ENCODE measurements around the gene FUT3.

DNA sequence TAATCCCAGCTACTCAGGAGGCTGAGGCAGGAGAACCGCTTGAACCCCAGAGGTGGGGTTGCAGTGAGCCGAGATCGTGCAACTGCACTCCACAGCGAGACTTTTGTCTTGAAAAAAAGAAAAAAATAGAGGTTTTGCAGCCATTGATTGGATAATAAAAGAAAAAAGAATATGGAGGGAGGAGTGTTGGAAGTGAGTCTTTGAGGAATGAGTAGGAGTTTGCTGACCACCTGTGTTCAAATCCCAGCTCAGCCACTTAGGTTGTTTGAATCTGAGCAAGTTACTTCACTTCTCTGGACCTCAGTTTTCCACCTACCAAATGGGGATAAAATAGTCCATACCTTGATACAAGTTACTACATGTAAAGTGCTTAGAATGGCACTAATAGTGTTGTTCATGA, 40.1 kb downstream of the FUT3 start:
- TF ChIP-seq EZH2 (IDR thresholded peaks at IDR 0.05; ENCODE audit: low read length, missing control alignments) = no peak
- TF ChIP-seq, protein P1, sequence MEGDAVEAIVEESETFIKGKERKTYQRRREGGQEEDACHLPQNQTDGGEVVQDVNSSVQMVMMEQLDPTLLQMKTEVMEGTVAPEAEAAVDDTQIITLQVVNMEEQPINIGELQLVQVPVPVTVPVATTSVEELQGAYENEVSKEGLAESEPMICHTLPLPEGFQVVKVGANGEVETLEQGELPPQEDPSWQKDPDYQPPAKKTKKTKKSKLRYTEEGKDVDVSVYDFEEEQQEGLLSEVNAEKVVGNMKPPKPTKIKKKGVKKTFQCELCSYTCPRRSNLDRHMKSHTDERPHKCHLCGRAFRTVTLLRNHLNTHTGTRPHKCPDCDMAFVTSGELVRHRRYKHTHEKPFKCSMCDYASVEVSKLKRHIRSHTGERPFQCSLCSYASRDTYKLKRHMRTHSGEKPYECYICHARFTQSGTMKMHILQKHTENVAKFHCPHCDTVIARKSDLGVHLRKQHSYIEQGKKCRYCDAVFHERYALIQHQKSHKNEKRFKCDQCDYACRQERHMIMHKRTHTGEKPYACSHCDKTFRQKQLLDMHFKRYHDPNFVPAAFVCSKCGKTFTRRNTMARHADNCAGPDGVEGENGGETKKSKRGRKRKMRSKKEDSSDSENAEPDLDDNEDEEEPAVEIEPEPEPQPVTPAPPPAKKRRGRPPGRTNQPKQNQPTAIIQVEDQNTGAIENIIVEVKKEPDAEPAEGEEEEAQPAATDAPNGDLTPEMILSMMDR (conservative IDR thresholded peaks at IDR 0.05 in 1 of 2, IDR thresholded peaks at IDR 0.05 in 1 of 2; ENCODE audit: low read depth in 1 of 2, low read length in 2 of 2) = no peak
